Activated CD4-positive, alpha-beta T cell treated with anti-CD3 and anti-CD28 coated beads, Interleukin-2, amount 50 U/mL, for 4 hours (primary cell): ENCODE data around the gene KDM6B.

ENCODE experiments used
- DNase-seq, 2 experiments: peaks; one replicate each; pipeline ENCODE4 v3.0.0-alpha.2; 2020

The KDM6B gene

DNA sequence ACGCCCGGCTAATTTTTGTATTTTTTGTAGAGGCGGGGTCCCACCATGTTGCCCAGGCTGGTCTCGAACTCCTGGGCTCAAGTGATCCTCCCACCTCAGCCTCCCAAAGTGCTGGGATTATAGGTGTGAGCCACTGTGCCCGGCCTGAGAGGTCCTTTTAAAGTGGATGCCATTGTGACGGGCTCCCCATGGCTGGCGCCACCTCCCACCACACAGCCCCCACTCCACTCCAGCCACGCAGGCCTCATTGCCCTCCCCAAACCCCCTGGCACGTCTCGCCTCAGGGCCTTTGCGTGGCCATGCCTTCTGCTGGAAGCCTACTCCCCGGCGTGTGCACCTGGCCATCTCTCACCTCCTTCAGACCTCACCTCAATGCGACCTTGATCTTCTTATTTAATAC lies 11.9 kb upstream of the KDM6B start:
- DNase-seq: no peak

DNA sequence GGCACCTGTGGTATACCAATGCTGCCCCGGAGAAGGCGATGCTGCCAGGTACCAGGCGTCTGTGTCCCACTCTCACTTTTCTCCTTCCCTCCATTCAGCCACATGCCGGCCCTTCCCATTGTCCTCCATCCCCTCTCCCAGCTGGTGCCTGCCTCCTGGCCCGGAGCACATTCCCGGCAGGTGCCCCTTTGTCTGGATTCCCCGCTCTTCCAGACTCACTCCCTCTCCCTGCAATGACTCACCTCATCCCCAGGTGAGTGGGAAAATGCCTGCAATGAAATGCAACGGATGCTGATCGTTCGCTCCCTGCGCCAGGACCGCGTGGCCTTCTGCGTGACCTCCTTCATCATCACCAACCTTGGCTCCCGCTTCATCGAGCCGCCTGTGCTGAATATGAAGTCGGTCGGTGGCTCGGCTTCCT lies 10.4 kb upstream of the KDM6B start:
- no peak for DNase-seq

GRCh38 chr17:7824021-7824924 lies 9.7 kb upstream of the KDM6B start:
- no peak for DNase-seq

DNA sequence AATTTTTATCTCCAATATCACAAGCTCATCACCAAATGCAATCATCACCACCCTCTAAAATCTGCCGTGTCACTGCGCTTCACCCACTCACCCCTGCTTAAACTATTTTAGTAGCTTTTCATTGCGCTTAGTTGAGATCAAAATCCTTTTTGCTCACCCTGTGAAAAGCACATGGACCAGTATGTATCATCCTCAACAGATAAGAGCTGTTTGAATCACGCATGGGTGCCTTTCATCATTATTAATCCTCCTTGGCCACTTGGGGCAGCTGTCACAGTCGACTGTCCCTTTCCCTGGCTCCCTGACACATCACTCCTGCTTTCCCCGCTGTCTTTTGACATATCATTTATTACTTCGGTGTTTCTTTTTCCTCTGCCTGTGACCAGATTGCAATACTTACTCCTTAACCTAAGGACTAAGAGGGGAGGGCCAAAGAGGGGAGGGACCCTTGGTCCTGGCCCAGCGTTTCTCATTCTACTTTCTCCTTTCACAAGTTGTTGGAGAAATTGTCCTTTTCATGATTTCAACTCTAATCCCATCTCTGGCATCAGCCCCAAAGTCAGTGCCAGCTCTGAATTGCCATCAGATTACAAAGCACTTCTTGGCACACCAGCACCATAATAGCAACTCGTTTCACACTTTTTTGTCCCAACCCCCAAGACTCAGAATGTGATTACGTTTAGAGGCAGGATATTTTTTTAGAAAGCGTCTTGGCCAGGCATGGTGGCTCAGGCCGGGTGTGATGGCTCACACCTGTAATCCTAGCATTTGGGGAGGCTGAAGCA lies 8.6 kb upstream of the KDM6B start:
- DNase-seq: no peak

- DNase-seq: no peak
Measured at GRCh38 chr17:7830616-7831015, 3.4 kb upstream of the KDM6B start.

DNA sequence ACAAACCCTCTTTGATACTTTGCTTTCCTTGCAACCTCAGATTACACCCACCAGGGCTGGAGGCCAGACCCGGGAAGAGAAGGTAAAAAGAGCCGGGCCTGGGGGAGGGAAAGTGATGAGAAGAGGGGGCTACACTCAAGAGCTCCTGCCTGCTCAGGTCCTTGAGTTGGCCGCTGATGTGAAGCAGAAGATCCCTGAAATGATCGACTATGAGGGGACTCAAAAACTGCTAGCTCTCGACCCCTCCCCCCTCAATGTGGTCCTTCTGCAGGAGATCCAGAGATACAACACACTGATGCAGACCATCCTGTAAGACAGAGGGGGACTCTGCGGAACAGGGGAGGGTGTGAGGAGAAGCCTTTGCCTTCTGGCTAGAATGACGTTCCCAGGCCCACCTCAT lies 2.8 kb upstream of the KDM6B start:
- DNase-seq: no peak

DNA sequence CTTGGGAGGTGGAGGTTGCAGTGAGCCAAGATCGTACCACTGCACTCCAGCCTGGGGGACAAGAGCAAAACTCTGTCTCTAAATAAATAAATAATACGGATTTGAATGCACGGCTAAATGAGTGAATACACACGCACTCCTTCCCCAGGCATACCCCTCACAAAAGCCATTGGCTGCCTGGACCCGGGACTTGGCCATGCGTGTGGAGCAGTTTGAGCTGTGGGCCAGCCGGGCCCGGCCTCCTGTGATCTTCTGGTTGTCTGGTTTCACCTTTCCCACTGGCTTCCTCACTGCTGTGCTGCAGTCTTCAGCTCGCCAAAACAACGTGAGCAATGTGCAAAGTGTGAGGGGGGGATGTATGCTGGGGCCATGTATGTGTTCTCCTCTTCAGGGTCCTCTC lies 1.6 kb upstream of the KDM6B start:
- DNase-seq: no peak

- no peak for DNase-seq
Measured at GRCh38 chr17:7833011-7833794, 814 bp upstream of the KDM6B start.

DNA sequence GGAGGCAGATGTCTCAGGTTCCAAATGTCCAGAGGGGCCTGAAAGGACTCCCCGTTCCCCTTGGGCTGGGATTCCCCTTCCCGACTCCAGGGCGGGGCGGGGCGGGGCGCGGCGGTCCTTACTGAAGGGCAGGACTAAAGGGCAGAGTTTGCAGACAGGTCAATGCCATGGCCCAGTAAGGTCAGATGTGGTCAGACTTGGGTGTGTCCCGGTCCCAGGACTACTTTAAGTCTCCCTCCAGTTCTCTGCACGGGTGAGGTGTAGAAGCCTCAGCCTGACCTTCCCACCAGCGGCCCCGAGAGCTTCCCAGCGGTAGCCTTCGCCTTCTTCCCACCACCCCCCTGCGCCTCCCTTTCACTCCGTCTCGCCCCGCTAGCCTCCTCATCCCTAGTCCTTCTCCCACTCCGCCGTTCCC lies 532 bp downstream of the KDM6B start:
- DNase-seq: peak in 1 of 2 experiments; percentile 31

- peak; percentile 82 to 86 for DNase-seq
Measured at GRCh38 chr17:7834957-7835813, 1.2 kb downstream of the KDM6B start.

GRCh38 chr17:7835814-7836595 lies 2.0 kb downstream of the KDM6B start:
- peak; percentile 24 to 34 for DNase-seq

GRCh38 chr17:7836596-7837407 lies 2.8 kb downstream of the KDM6B start:
- peak; percentile 47 to 49 for DNase-seq

GRCh38 chr17:7837408-7838088 lies 3.5 kb downstream of the KDM6B start:
- no peak for DNase-seq

- DNase-seq: peak; percentile 28 to 40
Measured at GRCh38 chr17:7838090-7839075, 4.4 kb downstream of the KDM6B start.

GRCh38 chr17:7839190-7839875 lies 5.3 kb downstream of the KDM6B start:
- no peak for DNase-seq

GRCh38 chr17:7839876-7840261 lies 5.9 kb downstream of the KDM6B start:
- no peak for DNase-seq

DNA sequence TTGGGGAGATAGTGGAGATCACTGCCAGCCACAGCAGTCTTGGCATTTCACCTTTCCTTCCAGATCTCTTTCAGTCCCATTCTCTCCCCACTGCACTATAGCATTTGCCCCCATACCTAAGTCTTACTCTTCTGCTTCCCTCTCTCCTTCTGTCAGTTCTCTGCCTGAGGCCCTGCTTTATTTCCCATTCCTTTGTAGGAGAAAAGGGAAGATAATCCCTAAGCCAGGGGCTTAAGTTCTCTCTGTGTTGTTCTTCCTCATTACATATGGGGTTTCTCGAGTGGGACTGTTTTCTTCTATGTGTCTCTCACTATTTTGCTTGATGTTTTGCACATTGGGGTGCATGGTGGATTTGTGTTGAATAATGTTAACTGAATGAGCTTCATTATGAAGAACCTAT lies 6.4 kb downstream of the KDM6B start:
- DNase-seq: no peak

DNA sequence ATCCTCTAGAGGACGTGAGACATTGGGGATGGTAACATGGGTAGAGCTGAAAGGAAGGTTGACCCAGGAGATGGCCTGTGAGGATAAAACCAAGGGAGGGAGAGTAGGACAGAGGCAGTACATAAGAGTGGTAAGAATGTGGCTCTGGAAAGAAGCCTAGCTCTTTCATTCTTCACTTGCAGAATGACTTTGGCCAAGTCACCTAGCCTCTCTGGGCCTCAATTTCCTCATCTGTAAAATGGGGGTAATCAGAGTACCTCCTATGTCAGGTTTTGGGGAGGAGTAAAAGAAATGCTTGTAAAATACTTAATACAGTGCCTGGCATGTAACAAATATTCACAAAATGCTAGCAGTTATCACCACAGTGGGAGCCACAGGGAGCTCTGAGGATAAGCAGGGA lies 6.9 kb downstream of the KDM6B start:
- DNase-seq: no peak
